Glomerular visceral epithelial cell (primary cell): ENCODE results near the gene FOXP4.

Source experiments
- DNase-seq: peaks from one replicate; pipeline ENCODE4 v3.0.0-alpha.2; 2016; ENCODE audit errors: extremely low spot score

The FOXP4 gene

GRCh38 chr6:41644297-41644879, 98.2 kb downstream of the FOXP4 start:
- no peak for DNase-seq

GRCh38 chr6:41645007-41645618, 98.9 kb downstream of the FOXP4 start:
- DNase-seq = no peak

GRCh38 chr6:41646026-41646795, 100.0 kb downstream of the FOXP4 start:
- DNase-seq = no peak

GRCh38 chr6:41647061-41647511, 100.9 kb downstream of the FOXP4 start:
- no peak for DNase-seq

GRCh38 chr6:41648070-41648585, 101.9 kb downstream of the FOXP4 start:
- DNase-seq = no peak

GRCh38 chr6:41648921-41649320, 102.7 kb downstream of the FOXP4 start:
- DNase-seq = no peak

GRCh38 chr6:41649596-41649995, 103.4 kb downstream of the FOXP4 start:
- no peak for DNase-seq

GRCh38 chr6:41650120-41650519, 103.9 kb downstream of the FOXP4 start:
- no peak for DNase-seq

- DNase-seq = no peak
These were observed 105.2 kb downstream of the FOXP4 start for GRCh38 chr6:41651246-41651961.
